ENCODE results near the gene KCNH2.

KCNH2 gene

DNA sequence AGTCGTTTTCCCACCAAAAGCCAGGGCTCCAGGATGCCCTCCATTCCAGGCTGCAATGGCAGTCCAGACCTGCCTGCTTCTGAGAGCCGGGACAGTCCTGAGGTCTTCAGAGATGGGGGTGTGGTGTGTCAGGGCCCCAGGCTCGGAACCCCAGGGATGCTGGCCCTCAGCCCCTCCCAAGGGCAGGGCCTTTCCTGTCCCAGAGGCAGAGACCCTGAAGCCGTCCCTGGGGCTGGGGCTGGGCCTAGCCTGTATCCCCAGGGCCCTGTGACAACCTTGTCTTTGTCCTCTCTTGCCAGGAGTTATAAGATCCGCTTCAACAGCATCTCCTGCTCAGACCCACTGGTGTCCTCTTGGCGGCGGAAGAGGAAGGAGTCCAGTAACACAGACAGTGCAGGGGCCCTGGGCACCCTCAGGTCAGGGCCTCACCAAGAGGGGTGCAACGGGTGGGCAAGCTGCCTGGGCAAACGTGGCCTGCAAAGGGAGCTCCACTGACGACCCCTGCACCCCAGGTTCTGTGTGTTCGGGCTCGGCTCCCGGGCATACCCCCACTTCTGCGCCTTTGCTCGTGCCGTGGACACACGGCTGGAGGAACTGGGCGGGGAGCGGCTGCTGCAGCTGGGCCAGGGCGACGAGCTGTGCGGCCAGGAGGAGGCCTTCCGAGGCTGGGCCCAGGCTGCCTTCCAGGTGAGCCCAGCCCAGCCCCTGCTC lies 28.6 kb upstream of the KCNH2 start:
- Histone ChIP-seq H3K4me3 (ENCODE audit: insufficient read depth, low read length, poor library complexity, severe bottlenecking) (no peak overlapping the region), H3K27me3 (ENCODE audit: low read length) (no peaks in the 10 kb centered on the region), H3K27ac (ENCODE audit: low read depth, low read length) (no peak overlapping the region), H3K9ac (ENCODE audit: low read length) (no peak overlapping the region), H3K4me2 (ENCODE audit: low read depth, low read length, poor library complexity, severe bottlenecking) (no peak overlapping the region), H3K9me3 (ENCODE audit: insufficient read depth, low read length) (no peaks in the 10 kb centered on the region), H3F3A (ENCODE audit: insufficient read depth) (no peaks in the 10 kb centered on the region), H4K20me1 (ENCODE audit: low read depth, low read length) (no peaks in the 10 kb centered on the region), H3K79me2 (ENCODE audit: insufficient read depth, low read length) (no peaks in the 10 kb centered on the region), H3K9me2 (replicated peaks; ENCODE audit: insufficient read depth, low read length) (no peaks in the 10 kb centered on the region), H2AFZ (ENCODE audit: low read depth, low read length, severe bottlenecking) (no peak overlapping the region), H3K36me3 (ENCODE audit: low read length) (no peaks in the 10 kb centered on the region)
- TF ChIP-seq, protein P1, sequence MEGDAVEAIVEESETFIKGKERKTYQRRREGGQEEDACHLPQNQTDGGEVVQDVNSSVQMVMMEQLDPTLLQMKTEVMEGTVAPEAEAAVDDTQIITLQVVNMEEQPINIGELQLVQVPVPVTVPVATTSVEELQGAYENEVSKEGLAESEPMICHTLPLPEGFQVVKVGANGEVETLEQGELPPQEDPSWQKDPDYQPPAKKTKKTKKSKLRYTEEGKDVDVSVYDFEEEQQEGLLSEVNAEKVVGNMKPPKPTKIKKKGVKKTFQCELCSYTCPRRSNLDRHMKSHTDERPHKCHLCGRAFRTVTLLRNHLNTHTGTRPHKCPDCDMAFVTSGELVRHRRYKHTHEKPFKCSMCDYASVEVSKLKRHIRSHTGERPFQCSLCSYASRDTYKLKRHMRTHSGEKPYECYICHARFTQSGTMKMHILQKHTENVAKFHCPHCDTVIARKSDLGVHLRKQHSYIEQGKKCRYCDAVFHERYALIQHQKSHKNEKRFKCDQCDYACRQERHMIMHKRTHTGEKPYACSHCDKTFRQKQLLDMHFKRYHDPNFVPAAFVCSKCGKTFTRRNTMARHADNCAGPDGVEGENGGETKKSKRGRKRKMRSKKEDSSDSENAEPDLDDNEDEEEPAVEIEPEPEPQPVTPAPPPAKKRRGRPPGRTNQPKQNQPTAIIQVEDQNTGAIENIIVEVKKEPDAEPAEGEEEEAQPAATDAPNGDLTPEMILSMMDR (IDR thresholded peaks at IDR 0.05; ENCODE audit: insufficient read depth, low read length, poor library complexity, severe bottlenecking): no peak
- TF ChIP-seq EZH2phosphoT487 (conservative IDR thresholded peaks at IDR 0.05; ENCODE audit: low read length): no peak

DNA sequence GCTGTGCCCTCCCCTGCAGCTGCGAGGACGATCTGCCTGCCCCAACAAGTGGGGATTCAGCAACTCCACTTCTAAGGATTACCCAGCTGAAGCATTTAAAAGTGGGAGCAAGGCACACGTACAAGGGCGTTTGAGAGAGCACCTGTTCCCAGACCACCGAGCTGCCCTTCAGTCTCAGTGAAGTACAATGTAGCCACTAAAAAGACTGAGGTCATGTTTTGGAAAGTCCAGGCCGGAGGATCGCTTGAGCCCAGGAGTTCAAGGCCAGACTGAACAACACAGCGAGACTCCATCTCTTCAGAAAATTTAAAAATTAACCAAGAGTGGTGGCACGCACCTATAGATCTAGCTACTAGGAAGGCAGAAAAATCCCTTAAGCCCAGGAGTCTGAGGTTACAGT lies 27.4 kb upstream of the KCNH2 start:
- Histone ChIP-seq H3K9me2 (replicated peaks; ENCODE audit: insufficient read depth, low read length) (no peaks in the 10 kb centered on the region), H3K4me3 (ENCODE audit: insufficient read depth, low read length, poor library complexity, severe bottlenecking) (no peak overlapping the region), H3K9me3 (ENCODE audit: insufficient read depth, low read length) (no peaks in the 10 kb centered on the region), H3K27ac (ENCODE audit: low read depth, low read length) (no peak overlapping the region), H3F3A (ENCODE audit: insufficient read depth) (no peaks in the 10 kb centered on the region), H2AFZ (ENCODE audit: low read depth, low read length, severe bottlenecking) (no peak overlapping the region), H3K27me3 (ENCODE audit: low read length) (no peaks in the 10 kb centered on the region), H3K9ac (ENCODE audit: low read length) (no peak overlapping the region), H4K20me1 (ENCODE audit: low read depth, low read length) (no peaks in the 10 kb centered on the region), H3K36me3 (ENCODE audit: low read length) (no peaks in the 10 kb centered on the region), H3K79me2 (ENCODE audit: insufficient read depth, low read length) (no peaks in the 10 kb centered on the region), H3K4me2 (ENCODE audit: low read depth, low read length, poor library complexity, severe bottlenecking) (no peak overlapping the region)
- no peak for TF ChIP-seq EZH2phosphoT487 (conservative IDR thresholded peaks at IDR 0.05; ENCODE audit: low read length)
- TF ChIP-seq, protein P1 (IDR thresholded peaks at IDR 0.05; ENCODE audit: insufficient read depth, low read length, poor library complexity, severe bottlenecking): no peak

- Histone ChIP-seq H3K4me3 (ENCODE audit: insufficient read depth, low read length, poor library complexity, severe bottlenecking) (no peak overlapping the region), H2AFZ (ENCODE audit: low read depth, low read length, severe bottlenecking) (no peak overlapping the region), H3K4me2 (ENCODE audit: low read depth, low read length, poor library complexity, severe bottlenecking) (no peak overlapping the region), H3K79me2 (ENCODE audit: insufficient read depth, low read length) (no peaks in the 10 kb centered on the region), H3K36me3 (ENCODE audit: low read length) (no peaks in the 10 kb centered on the region), H4K20me1 (ENCODE audit: low read depth, low read length) (no peaks in the 10 kb centered on the region), H3K27me3 (ENCODE audit: low read length) (no peaks in the 10 kb centered on the region), H3K9ac (ENCODE audit: low read length) (no peak overlapping the region), H3K27ac (ENCODE audit: low read depth, low read length) (no peak overlapping the region), H3K9me3 (ENCODE audit: insufficient read depth, low read length) (no peaks in the 10 kb centered on the region), H3K9me2 (replicated peaks; ENCODE audit: insufficient read depth, low read length) (no peaks in the 10 kb centered on the region), H3F3A (ENCODE audit: insufficient read depth) (no peaks in the 10 kb centered on the region)
- TF ChIP-seq EZH2phosphoT487 (conservative IDR thresholded peaks at IDR 0.05; ENCODE audit: low read length): no peak
- TF ChIP-seq, protein P1 (IDR thresholded peaks at IDR 0.05; ENCODE audit: insufficient read depth, low read length, poor library complexity, severe bottlenecking): no peak
Observed at GRCh38 chr7:151003572-151003971, 25.5 kb upstream of the KCNH2 start.

All from SU-DHL-6 (cell line).